ENCODE results near the gene MPZL3.

DNA sequence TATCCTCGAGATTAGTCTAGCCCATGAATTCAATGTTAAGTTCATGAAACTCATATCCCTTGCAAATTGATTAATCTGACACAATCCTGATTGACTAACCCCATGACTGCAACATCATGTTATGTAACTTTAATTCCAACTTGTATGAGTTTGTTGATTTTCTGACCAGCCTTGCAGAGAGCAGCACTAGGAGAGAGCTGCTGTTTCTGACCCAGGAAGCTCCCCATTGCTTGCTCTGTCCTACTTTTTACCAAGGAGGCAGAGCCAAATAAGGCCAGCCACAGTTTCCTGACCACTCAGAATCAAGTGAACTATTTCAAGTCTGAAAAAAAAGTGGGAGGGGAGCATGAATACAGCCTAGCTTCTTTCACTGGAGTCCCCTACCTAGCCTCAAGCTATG lies 13.2 kb downstream of the MPZL3 start:
- TF ChIP-seq, protein P1, sequence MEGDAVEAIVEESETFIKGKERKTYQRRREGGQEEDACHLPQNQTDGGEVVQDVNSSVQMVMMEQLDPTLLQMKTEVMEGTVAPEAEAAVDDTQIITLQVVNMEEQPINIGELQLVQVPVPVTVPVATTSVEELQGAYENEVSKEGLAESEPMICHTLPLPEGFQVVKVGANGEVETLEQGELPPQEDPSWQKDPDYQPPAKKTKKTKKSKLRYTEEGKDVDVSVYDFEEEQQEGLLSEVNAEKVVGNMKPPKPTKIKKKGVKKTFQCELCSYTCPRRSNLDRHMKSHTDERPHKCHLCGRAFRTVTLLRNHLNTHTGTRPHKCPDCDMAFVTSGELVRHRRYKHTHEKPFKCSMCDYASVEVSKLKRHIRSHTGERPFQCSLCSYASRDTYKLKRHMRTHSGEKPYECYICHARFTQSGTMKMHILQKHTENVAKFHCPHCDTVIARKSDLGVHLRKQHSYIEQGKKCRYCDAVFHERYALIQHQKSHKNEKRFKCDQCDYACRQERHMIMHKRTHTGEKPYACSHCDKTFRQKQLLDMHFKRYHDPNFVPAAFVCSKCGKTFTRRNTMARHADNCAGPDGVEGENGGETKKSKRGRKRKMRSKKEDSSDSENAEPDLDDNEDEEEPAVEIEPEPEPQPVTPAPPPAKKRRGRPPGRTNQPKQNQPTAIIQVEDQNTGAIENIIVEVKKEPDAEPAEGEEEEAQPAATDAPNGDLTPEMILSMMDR (IDR thresholded peaks at IDR 0.05): no peak
- TF ChIP-seq POLR2A (IDR thresholded peaks at IDR 0.05; ENCODE audit: low read length) (no peak), RCOR1 (IDR thresholded peaks at IDR 0.05; ENCODE audit: low read depth, low read length) (no peak), POLR2AphosphoS2 (conservative IDR thresholded peaks at IDR 0.05; ENCODE audit: low read length) (no peak), JUNB (IDR thresholded peaks at IDR 0.05) (no peak), RFX5 (IDR thresholded peaks at IDR 0.05) (no peak), SMC3 (IDR thresholded peaks at IDR 0.05) (no peak), RAD21 (conservative IDR thresholded peaks at IDR 0.05 in 1 of 2, IDR thresholded peaks at IDR 0.05 in 1 of 2) (no peak), MAFK (IDR thresholded peaks at IDR 0.05; ENCODE audit: partially characterized antibody) (no peak), JUN (IDR thresholded peaks at IDR 0.05) (no peak), ZFP36 (IDR thresholded peaks at IDR 0.05; ENCODE audit: borderline replicate concordance, partially characterized antibody) (no peak), MAX (IDR thresholded peaks at IDR 0.05) (no peak), KDM5A (IDR thresholded peaks at IDR 0.05) (no peak)
- TF ChIP-seq, protein P2, sequence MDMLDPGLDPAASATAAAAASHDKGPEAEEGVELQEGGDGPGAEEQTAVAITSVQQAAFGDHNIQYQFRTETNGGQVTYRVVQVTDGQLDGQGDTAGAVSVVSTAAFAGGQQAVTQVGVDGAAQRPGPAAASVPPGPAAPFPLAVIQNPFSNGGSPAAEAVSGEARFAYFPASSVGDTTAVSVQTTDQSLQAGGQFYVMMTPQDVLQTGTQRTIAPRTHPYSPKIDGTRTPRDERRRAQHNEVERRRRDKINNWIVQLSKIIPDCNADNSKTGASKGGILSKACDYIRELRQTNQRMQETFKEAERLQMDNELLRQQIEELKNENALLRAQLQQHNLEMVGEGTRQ (IDR thresholded peaks at IDR 0.05): no peak

All from A549 (cell line).